Adrenal gland (tissue), 5 donors: ENCODE results near the gene MALRD1.

Source experiments
- CTCF ChIP-seq, 6 experiments: fragments of 450-650 bp in 4 of 6; fragments of 200-600 bp in 2 of 6; sonication (generic) in 1 of 6; IDR thresholded peaks; 1 replicate in 5 of 6; 2 replicates in 1 of 6; pipeline versions ENCODE4 v1.5.1 to v1.8.0; 2016 to 2021; ENCODE audit warnings: antibody characterized with exemption in 6 of 6, mild to moderate bottlenecking in 2 of 6, moderate library complexity in 1 of 6
- POLR2A ChIP-seq, 2 donors: fragments of 450-650 bp; IDR thresholded peaks; one replicate each; pipeline ENCODE4 v1.6.1; 2017; ENCODE audit warnings: antibody characterized with exemption in 2 of 2, mild to moderate bottlenecking in 2 of 2, moderate library complexity in 1 of 2
- donor health status: DM: no; HTN: no; CAD: no.

- no peak for TF ChIP-seq CTCF (IDR thresholded peaks at IDR 0.05)
- TF ChIP-seq POLR2A (IDR thresholded peaks at IDR 0.05): no peak
These were observed 401.3 kb downstream of the MALRD1 start for GRCh38 chr10:19449860-19450259.
